Kidney tubule cell (primary cell): ENCODE measurements around the gene CD300LB.
"Not testable (repeated sequence)": the region's sequence is repeated elsewhere in the genome, so short reads cannot be mapped to it uniquely, and the experiment has no call there.

Experiments
- DNase-seq: peaks from one replicate; pipeline ENCODE4 v3.0.0-alpha.2; 2018; ENCODE audit warnings: low spot score

Gene CD300LB

GRCh38 chr17:74531231-74531761 lies at the start of gene CD300LB:
Gene CD300LB, minus strand, starts transcription at chr17:74531475. Its CDS starts 125 bp downstream, at chr17:74531350.
- no peak for DNase-seq

GRCh38 chr17:74579900-74580299 lies 48.6 kb upstream of the CD300LB start:
- no peak for DNase-seq

- DNase-seq = no peak
Measured at GRCh38 chr17:74578979-74579378, 47.7 kb upstream of the CD300LB start.

GRCh38 chr17:74574489-74575142 lies 43.3 kb upstream of the CD300LB start:
- DNase-seq = no peak

GRCh38 chr17:74573635-74574034 lies 42.4 kb upstream of the CD300LB start:
- DNase-seq = not testable (repeated sequence)

- DNase-seq = no peak
Measured at GRCh38 chr17:74573169-74573568, 41.9 kb upstream of the CD300LB start.

- DNase-seq = no peak
Measured at GRCh38 chr17:74571621-74572270, 40.5 kb upstream of the CD300LB start.

- peak; percentile 92 for DNase-seq
Measured at GRCh38 chr17:74569020-74570003, 38.0 kb upstream of the CD300LB start.

- DNase-seq = no peak
Measured at GRCh38 chr17:74568106-74568873, 37.0 kb upstream of the CD300LB start.

- no peak for DNase-seq
Measured at GRCh38 chr17:74567397-74567796, 36.1 kb upstream of the CD300LB start, which contains the start of gene CD300H. Gene CD300H, minus strand, starts transcription at chr17:74567509.

- DNase-seq = peak; percentile 32
Measured at GRCh38 chr17:74566132-74566753, 35.0 kb upstream of the CD300LB start.

- DNase-seq = no peak
Measured at GRCh38 chr17:74565126-74565525, 33.9 kb upstream of the CD300LB start.

- DNase-seq = no peak
Measured at GRCh38 chr17:74563358-74563757, 32.1 kb upstream of the CD300LB start.

- DNase-seq = no peak
Measured at GRCh38 chr17:74561586-74561985, 30.3 kb upstream of the CD300LB start.

GRCh38 chr17:74558882-74559519 lies 27.7 kb upstream of the CD300LB start:
- no peak for DNase-seq

- DNase-seq = not testable (repeated sequence)
Measured at GRCh38 chr17:74558402-74558801, 27.1 kb upstream of the CD300LB start.

- no peak for DNase-seq
Measured at GRCh38 chr17:74555427-74555940, 24.2 kb upstream of the CD300LB start.

- DNase-seq = no peak
Measured at GRCh38 chr17:74554909-74555308, 23.6 kb upstream of the CD300LB start.

- DNase-seq = peak; percentile 89
Measured at GRCh38 chr17:74552037-74552436, 20.8 kb upstream of the CD300LB start.

- DNase-seq = no peak
Measured at GRCh38 chr17:74550602-74551001, 19.3 kb upstream of the CD300LB start.
